Heart left ventricle (tissue), 16 donors: Measurements from ENCODE around the gene WDR36. TPM values are rescaled to one million over a fixed set of nuclear protein-coding genes. Genes with fewer than 3 reads are reported as not detected.

Source experiments
- ATAC-seq, 4 donors: fragments of 200-7000 bp; cut with Tn5 transposase; one replicate each; pipeline ENCODE4 v1.9.1; 2020 to 2022; ENCODE audit warnings: moderate library complexity in 4 of 4, mild to moderate bottlenecking in 3 of 4, moderate number of reproducible peaks in 1 of 4
- DNase-seq, 5 donors: peaks; one replicate each; pipeline ENCODE4 v3.0.0-alpha.2; 2020
- H3K27ac ChIP-seq, 12 donors: fragments of 200-600 bp; sonication (generic) in 4 of 12; one replicate each; pipeline versions ENCODE4 v1.5.0 to v1.8.0; 2016 to 2022; ENCODE audit warnings: mild to moderate bottlenecking in 2 of 12
- H3K27me3 ChIP-seq, 9 donors: fragments of 200-600 bp; sonication (generic) in 2 of 9; one replicate each; pipeline versions ENCODE4 v1.5.1 to v1.8.0; 2016 to 2022; ENCODE audit warnings: mild to moderate bottlenecking in 3 of 9
- H3K36me3 ChIP-seq, 9 donors: fragments of 200-600 bp; sonication (generic) in 2 of 9; one replicate each; pipeline versions ENCODE4 v1.5.0 to v1.8.0; 2018 to 2022; ENCODE audit warnings: mild to moderate bottlenecking in 2 of 9
- H3K4me1 ChIP-seq, 12 donors: fragments of 200-600 bp; sonication (generic) in 4 of 12; one replicate each; pipeline versions ENCODE4 v1.5.0 to v1.8.0; 2016 to 2022; ENCODE audit warnings: mild to moderate bottlenecking in 3 of 12
- H3K4me3 ChIP-seq, 12 donors: fragments of 200-600 bp; sonication (generic) in 4 of 12; one replicate each; pipeline versions ENCODE4 v1.5.0 to v1.8.0; 2017 to 2022; ENCODE audit warnings: mild to moderate bottlenecking in 9 of 12, moderate library complexity in 4 of 12
- H3K9me3 ChIP-seq, 12 donors: fragments of 200-600 bp; sonication (generic) in 4 of 12; one replicate each; pipeline versions ENCODE4 v1.5.0 to v1.8.0; 2016 to 2022; ENCODE audit warnings: mild to moderate bottlenecking in 1 of 12
- POLR2A ChIP-seq, 2 donors: fragments of 450-650 bp; IDR thresholded peaks; one replicate each; pipeline ENCODE4 v1.6.1; 2017; ENCODE audit warnings: antibody characterized with exemption in 2 of 2, mild to moderate bottlenecking in 2 of 2, moderate library complexity in 2 of 2
- WGBS, 4 donors: extraction: QIAGEN DNeasy Blood & Tissue Kit in 2 of 4; methylation state at CpG; one replicate each; pipeline versions ENCODE4 v1.1.5 to v1.1.7; 2013 to 2018; 5-methylcytosine and 5-hydroxymethylcytosine counted together
- intact Hi-C, 10 donors: fragments of 100-400 bp; cut with DNase I; formaldehyde crosslinking; loops; one replicate each; pipeline versions ENCODE4 v1.11.1 to v1.14.2; 2022
- polyA plus RNA-seq, 2 donors: library from polyadenylated mRNA; stranded (reverse); fragments of 200-250 nt; gene quantifications; one replicate each; pipeline ENCODE4 v1.2.3, GENCODE V29; 2013
- total RNA-seq, 9 donors: library from RNA; depleted of rRNA in 2 of 9; stranded (reverse); fragments of >200 nt in 2 of 9; fragmentation: NEBNext Ultra II Directional in 3 of 9; extraction: Animal tissue kit (Norgen Biotek cat#: 25700) in 3 of 9; gene quantifications; one replicate each; pipeline versions ENCODE4 v1.1.0 to v1.2.4, GENCODE V29; 2016 to 2023
- TF ChIP-seq, protein P1 (sequence below), 12 donors: fragments of 200-600 bp; sonication (generic) in 4 of 12; IDR thresholded peaks; one replicate each; pipeline versions ENCODE4 v1.5.0 to v1.8.0; 2018 to 2022; ENCODE audit warnings: antibody characterized with exemption in 12 of 12, mild to moderate bottlenecking in 5 of 12
- donor health status: ischemic (EF 13 %, LVEDD 7.1; RV severe dilation, severe dysfunction).
- donor health status: healthy with polysubstance abuse.
- donor health status: DM: no; HTN: yes; CAD: no.
- donor health status: DM: no; HTN: no; CAD: no.
- donor health status: ischemic (EF 25% LVEDD 6.9; RV normal size, moderate dysfunction).
- donor health status: ischemic (EF 25% LVEDD 5.7; RV mildly dilated, moderate dysfunction).
- donor health status: healthy.
- donor health status: DM: yes; HTN: yes; CAD: no.
- donor health status: ischemic (EF 35%, LVEDD 5.7; RV mildly dilated, moderate dysfunction).
- donor health status: nonischemic (EF 11% LVEDD 7.7; RV severe dilation, severe dysfunction).
- donor health status: DM: yes; HTN: yes; CAD: no.
- donor health status: PGD.
- donor health status: ischemic (EF 29% LVEDD 5.4; RV normal size, mild dysfunction).
- donor health status: nonischemic (EF 23%, LVEDD 6.1; RV moderate dilation, normal function).

The WDR36 gene
- total and polyA plus RNA-seq, 11 donors: 4.3 to 18.0 (median 11.7) TPM

DNA sequence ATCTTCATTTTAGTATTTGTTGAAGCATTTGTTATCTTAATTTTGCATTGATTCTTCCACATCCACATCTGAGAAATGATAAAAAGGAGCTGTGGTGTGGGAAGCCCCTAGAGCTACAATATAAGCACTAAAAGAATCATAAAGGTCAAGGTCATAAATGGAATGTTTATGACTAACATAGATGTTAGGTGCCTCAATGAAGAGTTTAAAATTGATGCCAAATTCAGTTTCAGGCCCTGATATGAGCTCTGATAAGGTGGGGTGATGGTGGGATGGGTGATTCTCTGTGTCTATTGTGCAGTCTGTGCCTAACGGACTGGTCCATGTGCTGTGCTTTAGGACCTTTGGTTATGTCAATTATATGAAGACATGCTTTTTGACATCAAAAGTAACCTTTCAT is 70.9 kb downstream of the WDR36 start:
- no peak for DNase-seq
- no peak for ATAC-seq
- H3K4me3 ChIP-seq: no peak overlapping the region
- no peak for TF ChIP-seq POLR2A (IDR thresholded peaks at IDR 0.05)
- TF ChIP-seq, protein P1, sequence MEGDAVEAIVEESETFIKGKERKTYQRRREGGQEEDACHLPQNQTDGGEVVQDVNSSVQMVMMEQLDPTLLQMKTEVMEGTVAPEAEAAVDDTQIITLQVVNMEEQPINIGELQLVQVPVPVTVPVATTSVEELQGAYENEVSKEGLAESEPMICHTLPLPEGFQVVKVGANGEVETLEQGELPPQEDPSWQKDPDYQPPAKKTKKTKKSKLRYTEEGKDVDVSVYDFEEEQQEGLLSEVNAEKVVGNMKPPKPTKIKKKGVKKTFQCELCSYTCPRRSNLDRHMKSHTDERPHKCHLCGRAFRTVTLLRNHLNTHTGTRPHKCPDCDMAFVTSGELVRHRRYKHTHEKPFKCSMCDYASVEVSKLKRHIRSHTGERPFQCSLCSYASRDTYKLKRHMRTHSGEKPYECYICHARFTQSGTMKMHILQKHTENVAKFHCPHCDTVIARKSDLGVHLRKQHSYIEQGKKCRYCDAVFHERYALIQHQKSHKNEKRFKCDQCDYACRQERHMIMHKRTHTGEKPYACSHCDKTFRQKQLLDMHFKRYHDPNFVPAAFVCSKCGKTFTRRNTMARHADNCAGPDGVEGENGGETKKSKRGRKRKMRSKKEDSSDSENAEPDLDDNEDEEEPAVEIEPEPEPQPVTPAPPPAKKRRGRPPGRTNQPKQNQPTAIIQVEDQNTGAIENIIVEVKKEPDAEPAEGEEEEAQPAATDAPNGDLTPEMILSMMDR (IDR thresholded peaks at IDR 0.05): no peak
- H3K27ac ChIP-seq: no peak overlapping the region
- peaks cover 0 to under 1% (median 0%) of the 10 kb centered on the region in 12 donors for H3K9me3 ChIP-seq
- 91 to 99% (median 94%) methylated on average over 1 of the region's 1 CpG for WGBS, 4 donors
- no peaks in the 10 kb centered on the region for H3K27me3 ChIP-seq
- H3K4me1 ChIP-seq: peaks cover 0 to 2% (median 0%) of the 10 kb centered on the region in 12 donors
- intact Hi-C loops: loop anchor here in 3 of 10 donors (5.0 to 10.0 kb wide), 3 partner anchors 352 to 989 kb away; partner anchors contain the start of gene STARD4 (in 1 of the 3)
- no peaks in the 10 kb centered on the region for H3K36me3 ChIP-seq

- H3K4me1 ChIP-seq: peaks cover 0 to 6% (median 0%) of the 10 kb centered on the region in 12 donors
- ATAC-seq (no peak), DNase-seq (no peak)
- H3K36me3 ChIP-seq: no peaks in the 10 kb centered on the region
- WGBS, 4 donors: 47 to 95% (median 83%) methylated on average over 2 of the region's 2 CpGs
- H3K27me3 ChIP-seq: no peaks in the 10 kb centered on the region
- peaks cover 0 to 6% (median 0%) of the 10 kb centered on the region in 12 donors for H3K9me3 ChIP-seq
- TF ChIP-seq POLR2A (IDR thresholded peaks at IDR 0.05): no peak
- TF ChIP-seq, protein P1 (IDR thresholded peaks at IDR 0.05): no peak
- no peak overlapping the region for H3K27ac ChIP-seq
- intact Hi-C loops: loop anchor here in 2 of 10 donors (10.0 kb wide), 2 partner anchors 350 to 360 kb away; partner anchors contain the start of gene STARD4 (in 1 of the 2)
- no peak overlapping the region for H3K4me3 ChIP-seq
Observed at GRCh38 chr5:111165058-111165457, 72.9 kb downstream of the WDR36 start.

DNA sequence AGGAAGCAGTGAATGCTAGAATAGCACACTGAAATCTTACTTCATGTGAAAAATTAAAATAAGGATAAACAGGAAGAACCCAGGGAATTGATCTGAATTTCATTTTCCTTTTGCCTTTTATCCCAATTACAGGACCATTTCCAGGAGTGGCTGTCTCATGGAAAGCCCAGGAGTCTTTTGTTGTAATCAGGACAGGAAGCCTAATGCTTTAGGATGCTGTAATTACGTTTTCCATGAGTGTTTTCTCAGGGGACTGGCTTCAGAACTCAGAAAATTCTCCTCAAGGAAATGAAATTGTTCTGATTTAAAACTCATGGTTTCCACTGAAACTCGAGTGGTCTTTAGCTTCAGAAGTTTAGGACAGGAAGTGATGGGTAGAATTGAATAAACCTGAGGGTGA is 75.4 kb downstream of the WDR36 start:
- DNase-seq (no peak), ATAC-seq (peak in 1 of 4 donors; percentile 69)
- WGBS, 4 donors: 34 to 54% (median 43%) methylated on average over 2 of the region's 2 CpGs
- peaks cover 0 to 6% (median 0%) of the 10 kb centered on the region in 12 donors for H3K9me3 ChIP-seq
- intact Hi-C loops: loop anchor here in 2 of 10 donors (10.0 kb wide), 2 partner anchors 347 to 357 kb away; partner anchors contain the start of gene STARD4 (in 1 of the 2)
- peaks cover 0 to 3% (median 0%) of the 10 kb centered on the region in 9 donors for H3K27me3 ChIP-seq
- peaks cover 0 to 6% (median 0%) of the 10 kb centered on the region in 12 donors for H3K4me1 ChIP-seq
- no peaks in the 10 kb centered on the region for H3K36me3 ChIP-seq
- no peak for TF ChIP-seq POLR2A (IDR thresholded peaks at IDR 0.05)
- TF ChIP-seq, protein P1 (IDR thresholded peaks at IDR 0.05): no peak
- H3K27ac ChIP-seq: peak overlapping the region in 6 of 12 donors; percentile 2 to 60 (median 41)
- no peak overlapping the region for H3K4me3 ChIP-seq

- ATAC-seq: peak in 2 of 4 donors; percentile 43 to 76
- 0% methylated on average over 1 of the region's 1 CpG for WGBS, 4 donors
- peaks cover 0 to 3% (median 0%) of the 10 kb centered on the region in 9 donors for H3K27me3 ChIP-seq
- TF ChIP-seq, protein P1 (IDR thresholded peaks at IDR 0.05): no peak
- no peak for TF ChIP-seq POLR2A (IDR thresholded peaks at IDR 0.05)
- no peak overlapping the region for H3K4me3 ChIP-seq
- H3K9me3 ChIP-seq: peaks cover 0 to 6% (median 0%) of the 10 kb centered on the region in 12 donors
- H3K27ac ChIP-seq: peak overlapping the region in 5 of 12 donors; percentile 2 to 60 (median 41)
- peaks cover 0 to 6% (median 0%) of the 10 kb centered on the region in 12 donors for H3K4me1 ChIP-seq
- no peaks in the 10 kb centered on the region for H3K36me3 ChIP-seq
- intact Hi-C loops: loop anchor here in 2 of 10 donors (10.0 kb wide), 2 partner anchors 346 to 356 kb away; partner anchors contain the start of gene STARD4 (in 1 of the 2)
- no peak for DNase-seq
Observed at GRCh38 chr5:111168608-111169007, 76.5 kb downstream of the WDR36 start.
